Liver (tissue), 3 donors: Measurements from ENCODE around the gene CORO2A.

Source experiments
- GABPA ChIP-seq, 2 donors: IDR thresholded peaks in 1 of 2; conservative IDR thresholded peaks in 1 of 2; 2 replicates each; pipeline ENCODE4 v1.6.1; 2016; ENCODE audit warnings: antibody characterized with exemption in 2 of 2, mild to moderate bottlenecking in 1 of 2, moderate library complexity in 1 of 2
- HNF4A ChIP-seq, 2 donors: conservative IDR thresholded peaks; 2 replicates each; pipeline ENCODE4 v1.6.1; 2016; ENCODE audit warnings: antibody characterized with exemption in 2 of 2, mild to moderate bottlenecking in 2 of 2
- MAX ChIP-seq: IDR thresholded peaks from 2 replicates; pipeline ENCODE4 v1.6.1; 2016; ENCODE audit warnings: antibody characterized with exemption
- RAD21 ChIP-seq, 2 donors: IDR thresholded peaks; 2 replicates each; pipeline ENCODE4 v1.6.1; 2016; ENCODE audit warnings: antibody characterized with exemption in 2 of 2, mild to moderate bottlenecking in 2 of 2
- RXRA ChIP-seq, 2 donors: IDR thresholded peaks; 2 replicates each; pipeline ENCODE4 v1.6.1; 2017 to 2018; ENCODE audit warnings: antibody characterized with exemption in 2 of 2, mild to moderate bottlenecking in 1 of 2
- YY1 ChIP-seq: IDR thresholded peaks from 2 replicates; pipeline ENCODE4 v1.6.1; 2016; ENCODE audit warnings: antibody characterized with exemption, mild to moderate bottlenecking
- TF ChIP-seq, protein P1 (sequence below): IDR thresholded peaks from 2 replicates; pipeline ENCODE4 v1.6.1; 2016; ENCODE audit warnings: antibody characterized with exemption, mild to moderate bottlenecking
- TF ChIP-seq, protein P2 (sequence below): fragments of 150-350 bp; IDR thresholded peaks from 2 replicates; pipeline ENCODE4 v1.5.1; 2017; ENCODE audit warnings: improper control_type of control experiment, low read depth, low read length; ENCODE audit not compliant: missing input control
- donor health status: healthy.
- donor health status: healthy.

GRCh38 chr9:98208635-98209034 is 16.2 kb upstream of the CORO2A start:
- TF ChIP-seq, protein P1, sequence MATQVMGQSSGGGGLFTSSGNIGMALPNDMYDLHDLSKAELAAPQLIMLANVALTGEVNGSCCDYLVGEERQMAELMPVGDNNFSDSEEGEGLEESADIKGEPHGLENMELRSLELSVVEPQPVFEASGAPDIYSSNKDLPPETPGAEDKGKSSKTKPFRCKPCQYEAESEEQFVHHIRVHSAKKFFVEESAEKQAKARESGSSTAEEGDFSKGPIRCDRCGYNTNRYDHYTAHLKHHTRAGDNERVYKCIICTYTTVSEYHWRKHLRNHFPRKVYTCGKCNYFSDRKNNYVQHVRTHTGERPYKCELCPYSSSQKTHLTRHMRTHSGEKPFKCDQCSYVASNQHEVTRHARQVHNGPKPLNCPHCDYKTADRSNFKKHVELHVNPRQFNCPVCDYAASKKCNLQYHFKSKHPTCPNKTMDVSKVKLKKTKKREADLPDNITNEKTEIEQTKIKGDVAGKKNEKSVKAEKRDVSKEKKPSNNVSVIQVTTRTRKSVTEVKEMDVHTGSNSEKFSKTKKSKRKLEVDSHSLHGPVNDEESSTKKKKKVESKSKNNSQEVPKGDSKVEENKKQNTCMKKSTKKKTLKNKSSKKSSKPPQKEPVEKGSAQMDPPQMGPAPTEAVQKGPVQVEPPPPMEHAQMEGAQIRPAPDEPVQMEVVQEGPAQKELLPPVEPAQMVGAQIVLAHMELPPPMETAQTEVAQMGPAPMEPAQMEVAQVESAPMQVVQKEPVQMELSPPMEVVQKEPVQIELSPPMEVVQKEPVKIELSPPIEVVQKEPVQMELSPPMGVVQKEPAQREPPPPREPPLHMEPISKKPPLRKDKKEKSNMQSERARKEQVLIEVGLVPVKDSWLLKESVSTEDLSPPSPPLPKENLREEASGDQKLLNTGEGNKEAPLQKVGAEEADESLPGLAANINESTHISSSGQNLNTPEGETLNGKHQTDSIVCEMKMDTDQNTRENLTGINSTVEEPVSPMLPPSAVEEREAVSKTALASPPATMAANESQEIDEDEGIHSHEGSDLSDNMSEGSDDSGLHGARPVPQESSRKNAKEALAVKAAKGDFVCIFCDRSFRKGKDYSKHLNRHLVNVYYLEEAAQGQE, result no peak
- TF ChIP-seq GABPA (IDR thresholded peaks at IDR 0.05 in 1 of 2, conservative IDR thresholded peaks at IDR 0.05 in 1 of 2) (no peak), MAX (no peak), RAD21 (IDR thresholded peaks at IDR 0.05) (no peak), HNF4A (conservative IDR thresholded peaks at IDR 0.05) (no peak), RXRA (IDR thresholded peaks at IDR 0.05) (no peak), YY1 (no peak)
- TF ChIP-seq, protein P2, sequence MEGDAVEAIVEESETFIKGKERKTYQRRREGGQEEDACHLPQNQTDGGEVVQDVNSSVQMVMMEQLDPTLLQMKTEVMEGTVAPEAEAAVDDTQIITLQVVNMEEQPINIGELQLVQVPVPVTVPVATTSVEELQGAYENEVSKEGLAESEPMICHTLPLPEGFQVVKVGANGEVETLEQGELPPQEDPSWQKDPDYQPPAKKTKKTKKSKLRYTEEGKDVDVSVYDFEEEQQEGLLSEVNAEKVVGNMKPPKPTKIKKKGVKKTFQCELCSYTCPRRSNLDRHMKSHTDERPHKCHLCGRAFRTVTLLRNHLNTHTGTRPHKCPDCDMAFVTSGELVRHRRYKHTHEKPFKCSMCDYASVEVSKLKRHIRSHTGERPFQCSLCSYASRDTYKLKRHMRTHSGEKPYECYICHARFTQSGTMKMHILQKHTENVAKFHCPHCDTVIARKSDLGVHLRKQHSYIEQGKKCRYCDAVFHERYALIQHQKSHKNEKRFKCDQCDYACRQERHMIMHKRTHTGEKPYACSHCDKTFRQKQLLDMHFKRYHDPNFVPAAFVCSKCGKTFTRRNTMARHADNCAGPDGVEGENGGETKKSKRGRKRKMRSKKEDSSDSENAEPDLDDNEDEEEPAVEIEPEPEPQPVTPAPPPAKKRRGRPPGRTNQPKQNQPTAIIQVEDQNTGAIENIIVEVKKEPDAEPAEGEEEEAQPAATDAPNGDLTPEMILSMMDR, result no peak
